Esophagus squamous epithelium (tissue), 4 donors: ENCODE results near the gene PPP1R14C.

Experiments used
- CTCF ChIP-seq, 6 experiments: fragments of 450-650 bp in 4 of 6; fragments of 200-600 bp in 2 of 6; sonication (generic) in 2 of 6; IDR thresholded peaks; one replicate each; pipeline ENCODE4 v1.5.1; 2016 to 2019; ENCODE audit warnings: antibody characterized with exemption in 6 of 6, mild to moderate bottlenecking in 4 of 6, moderate library complexity in 4 of 6
- POLR2A ChIP-seq, 4 donors: fragments of 450-650 bp; IDR thresholded peaks; one replicate each; pipeline ENCODE4 v1.6.1; 2017; ENCODE audit warnings: antibody characterized with exemption in 4 of 4, mild to moderate bottlenecking in 4 of 4, moderate library complexity in 3 of 4

GRCh38 chr6:150213301-150213700 lies 70.5 kb downstream of the PPP1R14C start:
- TF ChIP-seq CTCF (IDR thresholded peaks at IDR 0.05): no peak
- no peak for TF ChIP-seq POLR2A (IDR thresholded peaks at IDR 0.05)
